Measurements from ENCODE around the gene ACAD9. TPM values are rescaled to one million over a fixed set of nuclear protein-coding genes. Genes with fewer than 3 reads are reported as not detected.
"Not testable (repeated sequence)": the region's sequence is repeated elsewhere in the genome, so short reads cannot be mapped to it uniquely, and the experiment has no call there.

Gene ACAD9
- polyA plus RNA-seq, 6 donors from 2014 or later: 8.6 to 20.4 (median 17.0) TPM

DNA sequence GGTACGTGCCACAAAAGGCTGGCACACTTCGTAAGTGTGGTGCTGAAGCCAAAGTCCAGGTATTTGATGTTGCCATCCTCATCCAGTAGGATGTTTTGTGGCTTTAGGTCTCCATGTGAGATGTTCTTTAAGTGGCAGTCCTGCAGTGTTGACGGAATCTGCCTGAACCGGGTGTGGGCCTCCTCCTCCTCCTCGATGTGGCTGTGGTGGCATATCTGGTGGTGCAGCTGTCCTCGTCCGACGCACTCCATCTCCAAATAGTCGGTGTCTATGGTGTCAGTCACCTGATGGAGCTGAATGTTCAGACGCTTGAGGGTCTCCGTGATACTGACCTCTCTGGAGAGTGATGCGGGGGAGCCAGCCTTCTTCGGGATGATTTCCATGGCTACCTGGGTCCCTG lies 30.5 kb upstream of the ACAD9 start:
- peak overlapping the region in 1 of 8 donors; percentile 43 for H3K4me3 Mint-ChIP-seq
- no peak overlapping the region for H3K27ac Mint-ChIP-seq
- H3K27me3 Mint-ChIP-seq: no peaks in the 10 kb centered on the region
- peaks cover 0 to 7% (median 0%) of the 10 kb centered on the region in 7 donors for H3K9me3 Mint-ChIP-seq
- peaks cover 13 to 14% (median 14%) of the 10 kb centered on the region in 3 donors for H3K4me1 Mint-ChIP-seq
- DNase-seq: no peak
- no peak for ATAC-seq (ENCODE audit: low read depth in 2 of 2)
- H3K36me3 Mint-ChIP-seq: peaks cover 0 to 3% of the 10 kb centered on the region in 2 donors

DNA sequence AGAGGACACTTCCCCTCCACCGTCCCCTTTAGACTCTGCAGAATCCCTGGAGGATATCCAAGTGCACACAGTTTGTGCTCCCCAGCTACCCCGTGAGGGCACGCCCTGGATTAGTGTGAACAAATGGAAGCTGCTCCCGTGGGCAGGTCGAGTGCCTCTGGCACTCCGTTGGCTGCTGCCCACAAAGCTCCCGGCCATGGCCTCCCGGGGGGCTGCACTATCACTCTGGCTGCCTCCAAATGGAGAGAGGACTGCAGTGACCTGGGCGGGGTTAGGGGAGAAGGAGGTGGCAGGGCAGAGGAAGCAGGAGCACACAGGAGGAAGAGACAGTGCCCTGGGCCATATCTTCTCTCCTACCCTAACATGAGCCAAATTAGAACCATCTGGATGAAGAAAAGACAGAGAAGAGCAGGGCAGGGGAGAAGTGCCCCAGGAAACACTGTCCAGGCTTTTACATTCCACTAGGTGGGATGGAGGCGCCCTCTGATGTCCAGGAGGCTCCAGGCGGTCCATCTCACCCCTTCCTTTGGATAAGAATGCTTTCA lies 29.4 kb upstream of the ACAD9 start:
- Mint-ChIP-seq H3K36me3 (peaks cover 6 to 11% of the 10 kb centered on the region in 2 donors), H3K27me3 (no peaks in the 10 kb centered on the region), H3K4me3 (no peak overlapping the region), H3K4me1 (peaks cover 12 to 14% (median 13%) of the 10 kb centered on the region in 3 donors), H3K9me3 (peaks cover 7 to 18% (median 9%) of the 10 kb centered on the region in 7 donors), H3K27ac (peak overlapping the region in 1 of 6 donors; percentile 86)
- no peak for ATAC-seq (ENCODE audit: low read depth in 2 of 2)
- DNase-seq: no peak

DNA sequence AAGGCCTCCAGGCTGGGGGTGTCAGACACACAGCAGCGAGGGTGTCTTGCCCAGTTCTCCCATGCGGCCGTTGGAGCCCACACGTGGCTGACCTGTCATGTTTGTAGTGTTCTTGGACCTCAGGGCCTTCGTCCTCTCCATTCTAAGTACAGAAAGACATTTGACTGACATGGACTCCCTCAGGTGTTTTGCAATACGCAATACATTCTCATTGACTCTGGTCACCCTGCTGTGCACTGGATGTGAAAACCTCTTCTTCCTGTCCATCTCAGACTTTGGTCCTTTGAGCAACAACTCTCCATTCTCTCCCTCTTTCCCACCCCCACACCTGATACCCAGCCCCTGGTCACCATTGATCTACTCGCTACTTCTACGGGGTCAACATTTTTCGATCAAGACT lies 28.9 kb upstream of the ACAD9 start:
- peaks cover 11% of the 10 kb centered on the region in 2 donors for H3K36me3 Mint-ChIP-seq
- H3K9me3 Mint-ChIP-seq: peaks cover 7 to 22% (median 12%) of the 10 kb centered on the region in 7 donors
- H3K27ac Mint-ChIP-seq: peak overlapping the region in 2 of 6 donors; percentile 18 to 86
- DNase-seq: no peak
- no peak overlapping the region for H3K4me3 Mint-ChIP-seq
- no peak for ATAC-seq (ENCODE audit: low read depth in 2 of 2)
- H3K4me1 Mint-ChIP-seq: peaks cover 7 to 9% (median 7%) of the 10 kb centered on the region in 3 donors
- no peaks in the 10 kb centered on the region for H3K27me3 Mint-ChIP-seq

- Mint-ChIP-seq H3K4me1 (peaks cover 0 to 4% (median 0%) of the 10 kb centered on the region in 3 donors), H3K27me3 (no peaks in the 10 kb centered on the region), H3K27ac (no peak overlapping the region), H3K36me3 (peaks cover 11 to 13% of the 10 kb centered on the region in 2 donors), H3K4me3 (no peak overlapping the region), H3K9me3 (peaks cover 7 to 32% (median 14%) of the 10 kb centered on the region in 7 donors)
- ATAC-seq (ENCODE audit: low read depth in 2 of 2) (no peak), DNase-seq (no peak)
Observed at GRCh38 chr3:128851601-128852000, 27.8 kb upstream of the ACAD9 start.

GRCh38 chr3:128853826-128854225 lies 25.6 kb upstream of the ACAD9 start:
- DNase-seq (no peak), ATAC-seq (ENCODE audit: low read depth in 2 of 2) (no peak)
- Mint-ChIP-seq H3K9me3 (peaks cover 15 to 51% (median 31%) of the 10 kb centered on the region in 7 donors), H3K4me1 (no peaks in the 10 kb centered on the region), H3K27me3 (no peaks in the 10 kb centered on the region), H3K4me3 (peak overlapping the region in 1 of 8 donors; percentile 15), H3K27ac (no peak overlapping the region), H3K36me3 (peaks cover 17 to 30% of the 10 kb centered on the region in 2 donors)

GRCh38 chr3:128854475-128854874 lies 24.9 kb upstream of the ACAD9 start:
- no peak overlapping the region for H3K27ac Mint-ChIP-seq
- H3K9me3 Mint-ChIP-seq: peaks cover 17 to 57% (median 35%) of the 10 kb centered on the region in 7 donors
- peaks cover 17 to 37% of the 10 kb centered on the region in 2 donors for H3K36me3 Mint-ChIP-seq
- no peak for DNase-seq
- no peaks in the 10 kb centered on the region for H3K27me3 Mint-ChIP-seq
- H3K4me3 Mint-ChIP-seq: peak overlapping the region in 1 of 8 donors; percentile 71
- no peak for ATAC-seq (ENCODE audit: low read depth in 2 of 2)
- no peaks in the 10 kb centered on the region for H3K4me1 Mint-ChIP-seq

GRCh38 chr3:128855569-128855968 lies 23.9 kb upstream of the ACAD9 start:
- no peak for ATAC-seq (ENCODE audit: low read depth in 2 of 2)
- DNase-seq: no peak
- H3K4me1 Mint-ChIP-seq: no peaks in the 10 kb centered on the region
- H3K9me3 Mint-ChIP-seq: peaks cover 17 to 68% (median 46%) of the 10 kb centered on the region in 7 donors
- peaks cover 21 to 44% of the 10 kb centered on the region in 2 donors for H3K36me3 Mint-ChIP-seq
- H3K4me3 Mint-ChIP-seq: no peak overlapping the region
- H3K27ac Mint-ChIP-seq: no peak overlapping the region
- H3K27me3 Mint-ChIP-seq: no peaks in the 10 kb centered on the region

- H3K27ac Mint-ChIP-seq: no peak overlapping the region
Observed at GRCh38 chr3:128858167-128858566, 21.3 kb upstream of the ACAD9 start.

GRCh38 chr3:128859630-128860029 lies 19.8 kb upstream of the ACAD9 start:
- ATAC-seq (ENCODE audit: low read depth in 2 of 2) (no peak), DNase-seq (no peak)
- Mint-ChIP-seq H3K4me3 (no peak overlapping the region), H3K9me3 (peaks cover 18 to 66% (median 54%) of the 10 kb centered on the region in 7 donors), H3K36me3 (peaks cover 19 to 52% of the 10 kb centered on the region in 2 donors), H3K27ac (no peak overlapping the region), H3K27me3 (peaks cover 0 to 5% (median 0%) of the 10 kb centered on the region in 3 donors), H3K4me1 (peaks cover 0 to 6% (median 0%) of the 10 kb centered on the region in 3 donors)

More at GRCh38 chr3:128858167-128858566, 21.3 kb upstream of the ACAD9 start:
- Mint-ChIP-seq H3K9me3 (peaks cover 24 to 77% (median 59%) of the 10 kb centered on the region in 7 donors), H3K36me3 (peaks cover 21 to 62% of the 10 kb centered on the region in 2 donors), H3K27me3 (no peaks in the 10 kb centered on the region), H3K4me3 (peak overlapping the region in 1 of 8 donors; percentile 6), H3K4me1 (no peaks in the 10 kb centered on the region)
- no peak for ATAC-seq (ENCODE audit: low read depth in 2 of 2)
- DNase-seq: no peak

GRCh38 chr3:128861491-128861890 lies 17.9 kb upstream of the ACAD9 start:
- peaks cover 0 to 6% (median 0%) of the 10 kb centered on the region in 3 donors for H3K27me3 Mint-ChIP-seq
- ATAC-seq (ENCODE audit: low read depth in 2 of 2): no peak
- no peak for DNase-seq
- peaks cover 17 to 51% (median 44%) of the 10 kb centered on the region in 7 donors for H3K9me3 Mint-ChIP-seq
- H3K36me3 Mint-ChIP-seq: peaks cover 8 to 51% of the 10 kb centered on the region in 2 donors
- H3K4me3 Mint-ChIP-seq: no peak overlapping the region
- H3K4me1 Mint-ChIP-seq: peaks cover 0 to 6% (median 0%) of the 10 kb centered on the region in 3 donors
- no peak overlapping the region for H3K27ac Mint-ChIP-seq

GRCh38 chr3:128863560-128863959 lies 15.9 kb upstream of the ACAD9 start:
- no peak for ATAC-seq (ENCODE audit: low read depth in 2 of 2)
- DNase-seq: no peak
- Mint-ChIP-seq H3K27ac (no peak overlapping the region), H3K36me3 (peaks cover 5 to 34% of the 10 kb centered on the region in 2 donors), H3K4me1 (peaks cover 0 to 6% (median 0%) of the 10 kb centered on the region in 3 donors), H3K27me3 (peaks cover 0 to 6% (median 0%) of the 10 kb centered on the region in 3 donors), H3K9me3 (peaks cover 11 to 35% (median 29%) of the 10 kb centered on the region in 7 donors), H3K4me3 (no peak overlapping the region)

DNA sequence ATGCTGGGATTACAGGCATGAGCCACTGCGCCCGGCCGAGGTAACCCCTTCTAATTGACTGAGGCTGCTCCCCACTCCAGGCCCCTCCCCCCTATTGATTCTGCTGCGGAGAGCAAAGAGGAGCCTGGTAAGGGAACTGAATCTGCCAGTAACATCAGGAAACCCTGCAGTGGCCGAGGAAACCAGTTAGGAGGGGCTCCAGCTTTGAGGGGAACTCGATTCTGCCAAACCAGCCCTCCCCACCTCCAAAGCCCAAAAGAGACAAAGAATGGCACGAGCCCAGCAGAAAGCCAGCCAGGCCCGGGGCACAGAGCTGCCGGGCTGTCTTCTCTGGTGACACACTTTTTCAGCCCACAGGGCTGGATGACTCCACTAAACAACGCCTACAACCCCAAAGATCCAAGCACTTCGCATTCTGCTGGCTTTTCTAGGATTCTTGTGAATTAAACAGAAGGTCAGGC lies 15.0 kb upstream of the ACAD9 start:
- H3K27ac Mint-ChIP-seq: no peak overlapping the region
- H3K4me1 Mint-ChIP-seq: peaks cover 0 to 6% (median 0%) of the 10 kb centered on the region in 3 donors
- no peak for DNase-seq

DNA sequence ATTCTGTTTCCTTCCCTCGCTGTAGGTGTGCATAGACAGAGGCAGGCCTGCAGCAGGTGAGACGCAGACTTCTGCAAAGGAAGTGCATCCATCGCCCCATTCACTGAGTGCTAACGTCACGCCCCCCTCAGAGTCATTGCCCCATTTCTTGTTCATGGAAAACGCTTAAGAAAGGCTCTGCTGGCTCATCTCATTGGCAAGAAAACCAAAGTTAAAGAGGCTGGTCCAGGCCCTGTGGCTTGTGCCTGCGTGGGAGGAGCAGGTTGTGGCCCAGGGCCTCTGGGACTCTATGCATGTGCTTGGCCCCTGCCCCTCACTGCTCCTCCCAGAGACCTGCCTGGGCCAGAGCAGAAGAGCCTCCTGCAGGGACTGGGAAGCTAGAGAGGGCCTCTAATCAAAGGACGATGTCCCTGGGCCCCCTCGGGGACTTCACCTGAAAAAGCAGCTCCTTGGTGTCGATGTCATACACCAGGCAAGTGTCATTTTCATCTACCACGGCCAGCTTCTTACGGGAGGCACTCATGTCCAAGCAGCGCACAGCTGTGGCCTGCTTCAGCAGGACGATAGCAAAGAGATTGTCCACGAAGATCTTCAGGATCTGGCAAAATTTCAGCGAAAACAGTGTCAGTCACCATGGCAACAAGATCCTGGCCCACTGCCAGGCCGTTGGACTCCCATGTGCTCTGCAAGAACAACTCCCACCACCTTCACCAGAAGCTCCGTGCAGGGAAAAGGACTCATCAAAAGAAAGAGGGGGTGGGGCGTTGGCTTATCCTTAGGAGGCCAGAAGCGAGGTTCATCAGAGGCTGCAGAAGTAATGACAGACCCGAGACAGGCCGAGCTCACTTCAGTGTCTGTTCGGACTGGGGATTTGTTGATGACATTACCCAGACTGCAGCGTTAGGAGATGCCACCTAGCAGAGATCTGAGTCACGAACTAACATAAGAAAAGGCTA lies 14.3 kb upstream of the ACAD9 start:
- H3K4me1 Mint-ChIP-seq; DNase-seq; H3K27ac Mint-ChIP-seq; H3K4me3 Mint-ChIP-seq; ATAC-seq (ENCODE audit: low read depth in 2 of 2); H3K27me3 Mint-ChIP-seq: not testable (repeated sequence)
- peaks cover 7 to 21% (median 14%) of the 10 kb centered on the region in 7 donors for H3K9me3 Mint-ChIP-seq
- H3K36me3 Mint-ChIP-seq: peaks cover 4 to 22% of the 10 kb centered on the region in 2 donors

More for the DNA sequence above, 15.0 kb upstream of the ACAD9 start:
- peaks cover 0 to 6% (median 0%) of the 10 kb centered on the region in 3 donors for H3K27me3 Mint-ChIP-seq
- no peak overlapping the region for H3K4me3 Mint-ChIP-seq
- no peak for ATAC-seq (ENCODE audit: low read depth in 2 of 2)
- H3K9me3 Mint-ChIP-seq: peaks cover 7 to 29% (median 21%) of the 10 kb centered on the region in 7 donors
- H3K36me3 Mint-ChIP-seq: peaks cover 5 to 26% of the 10 kb centered on the region in 2 donors

Data from naive B cell (primary cell).